OCI-LY1 (cell line): ENCODE results near the gene CHEK1.

Experiments
- H2AFZ ChIP-seq: fragments of 200-600 bp; sonication (generic), shearing (Covaris generic); 2 replicates; pipeline ENCODE4 v1.6.0; 2014; ENCODE audit warnings: antibody characterized with exemption, mild to moderate bottlenecking, low read length
- H3F3A ChIP-seq: fragments of 200-600 bp; sonication (generic), shearing (Covaris generic); 2 replicates; pipeline ENCODE4 v1.6.0; 2014; ENCODE audit warnings: mild to moderate bottlenecking, antibody characterized with exemption, low read length, moderate library complexity; ENCODE audit not compliant: insufficient read depth
- H3K27ac ChIP-seq: fragments of 200-600 bp; sonication (generic); 2 replicates; pipeline ENCODE4 v1.5.1; 2014; ENCODE audit warnings: low read length, mixed run types, mild to moderate bottlenecking, low read depth; ENCODE audit not compliant: poor library complexity, severe bottlenecking
- H3K27me3 ChIP-seq: fragments of 200-600 bp; sonication (generic); 2 replicates; pipeline ENCODE4 v1.6.0; 2014; ENCODE audit warnings: antibody characterized with exemption, mild to moderate bottlenecking, low read length, moderate library complexity; ENCODE audit not compliant: insufficient read depth
- H3K36me3 ChIP-seq: fragments of 200-600 bp; sonication (generic); 2 replicates; pipeline ENCODE4 v1.6.1; 2014; ENCODE audit warnings: mild to moderate bottlenecking, antibody characterized with exemption, low read length, moderate library complexity, mixed read lengths; ENCODE audit not compliant: insufficient read depth
- H3K4me1 ChIP-seq: fragments of 200-600 bp; sonication (generic); 2 replicates; pipeline ENCODE4 v1.5.1; 2014; ENCODE audit warnings: mild to moderate bottlenecking, low read length, moderate library complexity; ENCODE audit not compliant: insufficient read depth, severe bottlenecking
- H3K4me2 ChIP-seq: fragments of 200-600 bp; sonication (generic), shearing (Covaris generic); 2 replicates; pipeline ENCODE4 v1.6.1; 2014; ENCODE audit warnings: low read length
- H3K4me3 ChIP-seq: fragments of 200-600 bp; sonication (generic); 2 replicates; pipeline ENCODE4 v1.5.1; 2014; ENCODE audit warnings: low read length, low read depth, mild to moderate bottlenecking, mixed read lengths; ENCODE audit not compliant: poor library complexity, severe bottlenecking
- H3K79me2 ChIP-seq: fragments of 200-600 bp; shearing (Covaris generic); 2 replicates; pipeline ENCODE4 v1.6.1; 2016; ENCODE audit warnings: mixed run types, low read length, mixed read lengths; ENCODE audit not compliant: insufficient read depth
- H3K9ac ChIP-seq: fragments of 200-600 bp; sonication (generic), shearing (Covaris generic); 2 replicates; pipeline ENCODE4 v1.6.1; 2014; ENCODE audit warnings: mild to moderate bottlenecking, low read length, mixed read lengths
- H3K9me2 ChIP-seq: fragments of 200-600 bp; sonication (generic), shearing (Covaris generic); 2 replicates; pipeline ENCODE4 v1.6.1; 2014; ENCODE audit warnings: low read depth, mild to moderate bottlenecking, low read length, mixed read lengths
- H3K9me3 ChIP-seq: fragments of 200-600 bp; shearing (Covaris generic); 2 replicates; pipeline ENCODE4 v1.6.1; 2014; ENCODE audit warnings: low read length, mixed read lengths
- H4K20me1 ChIP-seq: fragments of 200-600 bp; sonication (generic), shearing (Covaris generic); 2 replicates; pipeline ENCODE4 v1.6.0; 2016; ENCODE audit warnings: mild to moderate bottlenecking, low read length; ENCODE audit not compliant: insufficient read depth
- EZH2 ChIP-seq: fragments of 200-600 bp; sonication (generic), shearing (Covaris generic); IDR thresholded peaks from 2 replicates; pipeline ENCODE4 v1.8.0; 2017; ENCODE audit warnings: borderline replicate concordance, mixed run types, mild to moderate bottlenecking, antibody characterized with exemption, low read length, moderate library complexity, mixed read lengths
- TF ChIP-seq, protein P1 (sequence below): fragments of 200-600 bp; sonication (generic), shearing (Covaris generic); IDR thresholded peaks from 2 replicates; pipeline ENCODE4 v1.5.1; 2017; ENCODE audit warnings: mild to moderate bottlenecking, antibody characterized with exemption, low read length, moderate library complexity, mixed read lengths

The CHEK1 gene

DNA sequence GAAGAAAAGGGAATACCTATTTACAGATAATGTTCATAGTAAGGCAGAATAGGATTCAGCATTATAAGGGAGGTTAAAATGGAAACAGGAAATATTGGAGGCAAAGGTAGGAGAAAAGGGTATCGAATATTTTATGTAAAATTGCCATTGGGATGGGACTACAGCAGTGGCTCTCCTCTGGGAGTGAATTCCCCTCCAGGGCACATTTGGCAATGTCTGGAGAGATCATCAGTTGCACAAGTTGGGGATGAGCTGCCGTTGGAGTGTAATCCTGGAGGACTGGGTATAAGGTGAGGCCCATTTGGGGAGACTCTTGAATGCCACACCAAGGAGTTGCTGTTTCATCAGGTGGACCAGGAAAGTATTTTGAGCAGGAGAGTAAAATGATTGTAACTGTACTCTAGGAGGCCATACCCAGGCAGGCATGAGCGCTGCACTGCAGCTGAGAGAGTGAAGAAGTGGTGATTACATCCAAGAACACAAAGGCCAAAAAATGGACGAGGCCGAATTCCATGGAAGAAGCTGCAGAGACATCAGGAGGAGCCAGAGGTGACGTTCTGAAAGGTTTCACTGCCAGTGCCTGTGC, 64.4 kb downstream of the CHEK1 start:
- no peaks in the 10 kb centered on the region for H3K9me2 ChIP-seq
- no peaks in the 10 kb centered on the region for H3F3A ChIP-seq
- no peak for TF ChIP-seq EZH2
- TF ChIP-seq, protein P1, sequence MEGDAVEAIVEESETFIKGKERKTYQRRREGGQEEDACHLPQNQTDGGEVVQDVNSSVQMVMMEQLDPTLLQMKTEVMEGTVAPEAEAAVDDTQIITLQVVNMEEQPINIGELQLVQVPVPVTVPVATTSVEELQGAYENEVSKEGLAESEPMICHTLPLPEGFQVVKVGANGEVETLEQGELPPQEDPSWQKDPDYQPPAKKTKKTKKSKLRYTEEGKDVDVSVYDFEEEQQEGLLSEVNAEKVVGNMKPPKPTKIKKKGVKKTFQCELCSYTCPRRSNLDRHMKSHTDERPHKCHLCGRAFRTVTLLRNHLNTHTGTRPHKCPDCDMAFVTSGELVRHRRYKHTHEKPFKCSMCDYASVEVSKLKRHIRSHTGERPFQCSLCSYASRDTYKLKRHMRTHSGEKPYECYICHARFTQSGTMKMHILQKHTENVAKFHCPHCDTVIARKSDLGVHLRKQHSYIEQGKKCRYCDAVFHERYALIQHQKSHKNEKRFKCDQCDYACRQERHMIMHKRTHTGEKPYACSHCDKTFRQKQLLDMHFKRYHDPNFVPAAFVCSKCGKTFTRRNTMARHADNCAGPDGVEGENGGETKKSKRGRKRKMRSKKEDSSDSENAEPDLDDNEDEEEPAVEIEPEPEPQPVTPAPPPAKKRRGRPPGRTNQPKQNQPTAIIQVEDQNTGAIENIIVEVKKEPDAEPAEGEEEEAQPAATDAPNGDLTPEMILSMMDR = no peak
- no peak overlapping the region for H3K4me3 ChIP-seq
- no peaks in the 10 kb centered on the region for H3K27me3 ChIP-seq
- no peak overlapping the region for H3K27ac ChIP-seq
- H4K20me1 ChIP-seq = no peaks in the 10 kb centered on the region
- H3K36me3 ChIP-seq = no peaks in the 10 kb centered on the region
- no peak overlapping the region for H2AFZ ChIP-seq
- H3K9me3 ChIP-seq = no peaks in the 10 kb centered on the region
- no peaks in the 10 kb centered on the region for H3K79me2 ChIP-seq
- H3K9ac ChIP-seq = no peak overlapping the region
- H3K4me2 ChIP-seq = no peak overlapping the region
- no peaks in the 10 kb centered on the region for H3K4me1 ChIP-seq

DNA sequence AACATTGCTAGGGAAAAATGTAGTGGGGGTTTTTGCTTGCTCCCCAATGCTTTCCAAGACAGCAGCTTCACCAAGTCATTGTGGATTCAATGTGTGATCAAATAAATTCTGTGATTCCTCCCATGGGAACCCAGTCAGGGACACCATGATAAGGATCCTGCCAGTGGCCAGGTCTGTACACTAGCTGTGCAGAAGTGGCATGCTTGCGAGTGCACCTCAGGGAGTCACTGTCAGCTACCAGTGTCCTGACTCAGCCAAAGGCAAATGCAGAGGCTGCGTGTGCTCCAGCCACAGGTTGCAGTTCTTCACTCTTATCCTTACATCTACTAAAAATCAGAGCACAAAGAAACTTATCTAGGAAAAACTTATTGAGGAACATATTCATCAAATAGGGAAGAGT, 65.0 kb downstream of the CHEK1 start:
- no peak overlapping the region for H2AFZ ChIP-seq

DNA sequence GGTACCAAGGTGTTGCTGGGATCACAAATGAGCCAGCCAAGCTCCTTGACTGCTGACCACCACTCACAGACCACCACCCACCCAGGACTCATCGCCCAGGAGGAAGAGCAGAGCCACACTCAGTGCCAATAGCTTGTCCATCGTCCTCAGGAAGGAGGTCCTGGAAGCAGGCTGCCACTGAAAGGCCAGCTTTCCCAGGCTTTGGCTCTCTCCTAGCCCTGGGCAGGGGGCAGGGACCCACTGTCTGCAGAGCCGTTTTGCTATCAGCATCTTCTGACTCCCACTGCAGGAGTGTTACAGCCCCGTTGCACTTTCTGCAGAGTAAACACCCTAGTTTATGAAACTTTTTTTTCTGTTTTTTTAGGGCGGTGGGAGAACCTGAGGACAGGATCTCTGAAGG, 67.9 kb downstream of the CHEK1 start:
- H3K79me2 ChIP-seq = no peaks in the 10 kb centered on the region
- no peak overlapping the region for H3K27ac ChIP-seq
- no peaks in the 10 kb centered on the region for H3F3A ChIP-seq
- H3K4me1 ChIP-seq = no peaks in the 10 kb centered on the region
- no peaks in the 10 kb centered on the region for H3K36me3 ChIP-seq
- TF ChIP-seq, protein P1 = no peak
- TF ChIP-seq EZH2 = no peak
- no peak overlapping the region for H3K4me2 ChIP-seq
- no peak overlapping the region for H2AFZ ChIP-seq
- no peaks in the 10 kb centered on the region for H3K9me3 ChIP-seq
- no peaks in the 10 kb centered on the region for H4K20me1 ChIP-seq
- no peak overlapping the region for H3K9ac ChIP-seq
- H3K9me2 ChIP-seq = no peaks in the 10 kb centered on the region
- no peaks in the 10 kb centered on the region for H3K27me3 ChIP-seq
- H3K4me3 ChIP-seq = no peak overlapping the region

More for the DNA sequence above, 65.0 kb downstream of the CHEK1 start:
- no peaks in the 10 kb centered on the region for H3K9me3 ChIP-seq
- H3K36me3 ChIP-seq = no peaks in the 10 kb centered on the region
- no peaks in the 10 kb centered on the region for H3K27me3 ChIP-seq
- no peak overlapping the region for H3K4me2 ChIP-seq
- no peaks in the 10 kb centered on the region for H3K79me2 ChIP-seq
- H3K4me1 ChIP-seq = no peaks in the 10 kb centered on the region
- no peaks in the 10 kb centered on the region for H3F3A ChIP-seq
- H3K4me3 ChIP-seq = no peak overlapping the region
- no peaks in the 10 kb centered on the region for H3K9me2 ChIP-seq
- no peaks in the 10 kb centered on the region for H4K20me1 ChIP-seq
- no peak overlapping the region for H3K27ac ChIP-seq
- H3K9ac ChIP-seq = no peak overlapping the region
- no peak for TF ChIP-seq EZH2
- TF ChIP-seq, protein P1 = no peak
